ENCODE data around the gene DHRS2.
"Not testable (repeated sequence)": the region's sequence is repeated elsewhere in the genome, so short reads cannot be mapped to it uniquely, and the experiment has no call there.

The DHRS2 gene

GRCh38 chr14:23632461-23633159 lies 3.6 kb upstream of the DHRS2 start:
- Mint-ChIP-seq H3K27me3 (peaks cover 5% of the 10 kb centered on the region), H3K9me3 (peaks cover 2% of the 10 kb centered on the region), H3K27ac (no peak overlapping the region), H3K36me3 (peaks cover 1% of the 10 kb centered on the region), H3K4me3 (peak overlapping the region; percentile 12), H3K4me1 (peaks cover 3% of the 10 kb centered on the region)
- ATAC-seq (ENCODE audit: low read depth): no peak
- no peak for DNase-seq (ENCODE audit: low spot score in 2 of 2)

GRCh38 chr14:23633160-23633701 lies 2.9 kb upstream of the DHRS2 start:
- no peak for ATAC-seq (ENCODE audit: low read depth)
- H3K9me3 Mint-ChIP-seq: peaks cover 2% of the 10 kb centered on the region
- peaks cover 3% of the 10 kb centered on the region for H3K4me1 Mint-ChIP-seq
- no peak overlapping the region for H3K4me3 Mint-ChIP-seq
- DNase-seq (ENCODE audit: low spot score in 2 of 2): no peak
- H3K27me3 Mint-ChIP-seq: peaks cover 5% of the 10 kb centered on the region
- H3K27ac Mint-ChIP-seq: no peak overlapping the region
- peaks cover 1% of the 10 kb centered on the region for H3K36me3 Mint-ChIP-seq

- not testable (repeated sequence) for H3K27me3 Mint-ChIP-seq; H3K36me3 Mint-ChIP-seq; H3K9me3 Mint-ChIP-seq; DNase-seq (ENCODE audit: low spot score in 2 of 2); ATAC-seq (ENCODE audit: low read depth); H3K27ac Mint-ChIP-seq; H3K4me3 Mint-ChIP-seq; H3K4me1 Mint-ChIP-seq
These were observed 1.3 kb upstream of the DHRS2 start for GRCh38 chr14:23634698-23635412.

- H3K27ac Mint-ChIP-seq; H3K4me1 Mint-ChIP-seq; H3K9me3 Mint-ChIP-seq; H3K27me3 Mint-ChIP-seq; H3K36me3 Mint-ChIP-seq; H3K4me3 Mint-ChIP-seq; ATAC-seq (ENCODE audit: low read depth); DNase-seq (ENCODE audit: low spot score in 2 of 2): not testable (repeated sequence)
These were observed 1.1 kb downstream of the DHRS2 start for GRCh38 chr14:23637312-23637654.

GRCh38 chr14:23637655-23638413 lies 1.7 kb downstream of the DHRS2 start:
- not testable (repeated sequence) for DNase-seq (ENCODE audit: low spot score in 2 of 2); H3K4me1 Mint-ChIP-seq

GRCh38 chr14:23638414-23639047 lies 2.4 kb downstream of the DHRS2 start:
- peaks cover 1% of the 10 kb centered on the region for H3K36me3 Mint-ChIP-seq
- no peak overlapping the region for H3K4me3 Mint-ChIP-seq
- H3K4me1 Mint-ChIP-seq: no peaks in the 10 kb centered on the region
- no peak for ATAC-seq (ENCODE audit: low read depth)
- H3K9me3 Mint-ChIP-seq: peaks cover 2% of the 10 kb centered on the region
- peaks cover 2% of the 10 kb centered on the region for H3K27me3 Mint-ChIP-seq
- DNase-seq (ENCODE audit: low spot score in 2 of 2): no peak
- H3K27ac Mint-ChIP-seq: no peak overlapping the region

More at GRCh38 chr14:23637655-23638413, 1.7 kb downstream of the DHRS2 start:
- not testable (repeated sequence) for ATAC-seq (ENCODE audit: low read depth); H3K36me3 Mint-ChIP-seq; H3K27me3 Mint-ChIP-seq; H3K4me3 Mint-ChIP-seq; H3K9me3 Mint-ChIP-seq; H3K27ac Mint-ChIP-seq

- peaks cover 2% of the 10 kb centered on the region for H3K9me3 Mint-ChIP-seq
- no peak overlapping the region for H3K4me3 Mint-ChIP-seq
- ATAC-seq (ENCODE audit: low read depth) (no peak), DNase-seq (ENCODE audit: low spot score in 2 of 2) (no peak)
- H3K27me3 Mint-ChIP-seq: peaks cover under 1% of the 10 kb centered on the region
- H3K36me3 Mint-ChIP-seq: peaks cover 1% of the 10 kb centered on the region
- no peak overlapping the region for H3K27ac Mint-ChIP-seq
- no peaks in the 10 kb centered on the region for H3K4me1 Mint-ChIP-seq
These were observed 3.1 kb downstream of the DHRS2 start for GRCh38 chr14:23639048-23639890.

- no peaks in the 10 kb centered on the region for H3K4me1 Mint-ChIP-seq
- H3K9me3 Mint-ChIP-seq: peaks cover 2% of the 10 kb centered on the region
- no peak overlapping the region for H3K4me3 Mint-ChIP-seq
- H3K36me3 Mint-ChIP-seq: peaks cover 1% of the 10 kb centered on the region
- no peak overlapping the region for H3K27ac Mint-ChIP-seq
- ATAC-seq (ENCODE audit: low read depth): no peak
- no peaks in the 10 kb centered on the region for H3K27me3 Mint-ChIP-seq
- no peak for DNase-seq (ENCODE audit: low spot score in 2 of 2)
These were observed 3.8 kb downstream of the DHRS2 start for GRCh38 chr14:23639891-23640523.

GRCh38 chr14:23640524-23641141 lies 4.5 kb downstream of the DHRS2 start:
- no peaks in the 10 kb centered on the region for H3K27me3 Mint-ChIP-seq
- peaks cover 2% of the 10 kb centered on the region for H3K9me3 Mint-ChIP-seq
- peaks cover 1% of the 10 kb centered on the region for H3K36me3 Mint-ChIP-seq
- DNase-seq (ENCODE audit: low spot score in 2 of 2) (no peak), ATAC-seq (ENCODE audit: low read depth) (no peak)
- H3K4me1 Mint-ChIP-seq: no peaks in the 10 kb centered on the region
- H3K4me3 Mint-ChIP-seq: no peak overlapping the region
- H3K27ac Mint-ChIP-seq: no peak overlapping the region

- Mint-ChIP-seq H3K4me1 (no peaks in the 10 kb centered on the region), H3K9me3 (peaks cover 2% of the 10 kb centered on the region), H3K27ac (no peak overlapping the region), H3K4me3 (no peak overlapping the region), H3K27me3 (no peaks in the 10 kb centered on the region), H3K36me3 (peaks cover 1% of the 10 kb centered on the region)
- DNase-seq (ENCODE audit: low spot score in 2 of 2) (no peak), ATAC-seq (ENCODE audit: low read depth) (no peak)
These were observed 5.2 kb downstream of the DHRS2 start for GRCh38 chr14:23641180-23641914.

GRCh38 chr14:23641915-23642588 lies 5.9 kb downstream of the DHRS2 start:
- peaks cover under 1% of the 10 kb centered on the region for H3K36me3 Mint-ChIP-seq
- H3K27me3 Mint-ChIP-seq: no peaks in the 10 kb centered on the region
- H3K9me3 Mint-ChIP-seq: peaks cover under 1% of the 10 kb centered on the region
- no peak overlapping the region for H3K27ac Mint-ChIP-seq
- DNase-seq (ENCODE audit: low spot score in 2 of 2) (no peak), ATAC-seq (ENCODE audit: low read depth) (no peak)
- H3K4me3 Mint-ChIP-seq: no peak overlapping the region
- H3K4me1 Mint-ChIP-seq: no peaks in the 10 kb centered on the region
